Gastrocnemius medialis (tissue), 4 donors: ENCODE results near the gene MRNIP. TPM values are rescaled to one million over a fixed set of nuclear protein-coding genes. Genes with fewer than 3 reads are reported as not detected.

Experiments used
- ATAC-seq, 2 donors: fragments of 150-250 bp; one replicate each; pipeline ENCODE4 v1.9.1; 2016
- DNase-seq, 2 donors: peaks; one replicate each; pipeline ENCODE4 v3.0.0-alpha.2; 2019
- H3K27ac ChIP-seq, 4 donors: fragments of 200-600 bp; sonication (generic); 1 replicate in 1 of 4; 2 replicates in 3 of 4; pipeline ENCODE4 v1.5.1; 2016 to 2018; ENCODE audit warnings: mild to moderate bottlenecking in 2 of 4, moderate library complexity in 1 of 4
- H3K27me3 ChIP-seq, 3 donors: fragments of 200-600 bp; sonication (generic) in 2 of 3; 1 replicate in 1 of 3; 2 replicates in 2 of 3; pipeline versions ENCODE4 v1.5.1 to v1.6.0; 2016 to 2019; ENCODE audit warnings: mild to moderate bottlenecking in 1 of 3, moderate library complexity in 1 of 3
- H3K36me3 ChIP-seq, 2 donors: fragments of 200-600 bp; sonication (generic) in 1 of 2; one replicate each; pipeline ENCODE4 v1.5.1; 2017 to 2018
- H3K4me1 ChIP-seq, 2 donors: fragments of 200-600 bp; sonication (generic) in 1 of 2; one replicate each; pipeline ENCODE4 v1.5.1; 2016 to 2017; ENCODE audit warnings: mild to moderate bottlenecking in 2 of 2
- H3K4me3 ChIP-seq, 4 donors: fragments of 200-600 bp; sonication (generic) in 3 of 4; 1 replicate in 1 of 4; 2 replicates in 3 of 4; pipeline ENCODE4 v1.5.1; 2016 to 2019; ENCODE audit warnings: mild to moderate bottlenecking in 2 of 4
- H3K9me3 ChIP-seq, 3 donors: fragments of 200-600 bp; sonication (generic) in 2 of 3; 1 replicate in 1 of 3; 2 replicates in 2 of 3; pipeline ENCODE4 v1.5.1; 2016 to 2019
- CTCF ChIP-seq, 5 experiments: fragments of 450-650 bp in 3 of 5; fragments of 200-600 bp in 2 of 5; sonication (generic) in 2 of 5; IDR thresholded peaks in 4 of 5; conservative IDR thresholded peaks in 1 of 5; 1 replicate in 4 of 5; 2 replicates in 1 of 5; pipeline ENCODE4 v1.5.1; 2016 to 2019; ENCODE audit warnings: antibody characterized with exemption in 5 of 5, mild to moderate bottlenecking in 3 of 5, moderate library complexity in 3 of 5
- POLR2A ChIP-seq, 2 donors: fragments of 450-650 bp; IDR thresholded peaks; one replicate each; pipeline ENCODE4 v1.6.1; 2017; ENCODE audit warnings: antibody characterized with exemption in 2 of 2, mild to moderate bottlenecking in 2 of 2, moderate library complexity in 2 of 2
- in situ Hi-C, 4 donors: fragments of 200-750 bp; cut with MboI; loops; one replicate each; pipeline versions ENCODE4 v1.15.0 to v1.8.0; 2017; ENCODE audit warnings: low sequenced_read_pairs in 4 of 4
- intact Hi-C: fragments of 100-400 bp; cut with DNase I; formaldehyde crosslinking; loops from one replicate; pipeline ENCODE4 v1.15.1; 2023; ENCODE audit warnings: low total_unique reads
- total RNA-seq, 4 donors: library from RNA; depleted of rRNA; stranded (reverse); fragments of >200 nt; gene quantifications; one replicate each; pipeline versions ENCODE4 v1.1.0 to v1.2.3, GENCODE V29; 2016

MRNIP gene
- total RNA-seq, 4 donors from 2014 or later = 2.9 to 16.1 (median 8.3) TPM

GRCh38 chr5:179816796-179817469, 41.7 kb downstream of the MRNIP start:
- H3K9me3 ChIP-seq = no peaks in the 10 kb centered on the region
- H3K27ac ChIP-seq = peak overlapping the region; percentile 95 to 100 (median 99)
- no peak for ATAC-seq
- peak overlapping the region; percentile 45 to 58 (median 54) for H3K4me3 ChIP-seq
- in situ Hi-C loops (no loop called here), intact Hi-C loops (loop anchor here (5.0 kb wide), 1 partner anchor 140 kb away; no protein-coding TSS in a partner anchor)
- peaks cover 0 to 2% of the 10 kb centered on the region in 2 donors for H3K36me3 ChIP-seq
- DNase-seq = peak in 1 of 2 donors; percentile 2
- TF ChIP-seq POLR2A (IDR thresholded peaks at IDR 0.05) (peak in 1 of 2 donors; percentile 31), CTCF (IDR thresholded peaks at IDR 0.05 in 4 of 5, conservative IDR thresholded peaks at IDR 0.05 in 1 of 5) (no peak)
- no peaks in the 10 kb centered on the region for H3K27me3 ChIP-seq
- H3K4me1 ChIP-seq = peaks cover 23 to 33% of the 10 kb centered on the region in 2 donors

GRCh38 chr5:179816401-179816795, 42.2 kb downstream of the MRNIP start:
- Histone ChIP-seq H3K9me3 (no peaks in the 10 kb centered on the region), H3K4me3 (peak overlapping the region; percentile 45 to 58 (median 54)), H3K27ac (peak overlapping the region; percentile 95 to 100 (median 99)), H3K27me3 (no peaks in the 10 kb centered on the region), H3K4me1 (peaks cover 23 to 32% of the 10 kb centered on the region in 2 donors), H3K36me3 (no peaks in the 10 kb centered on the region)
- in situ Hi-C loops (no loop called here), intact Hi-C loops (loop anchor here (5.0 kb wide), 1 partner anchor 139 kb away; no protein-coding TSS in a partner anchor)
- TF ChIP-seq CTCF (IDR thresholded peaks at IDR 0.05 in 4 of 5, conservative IDR thresholded peaks at IDR 0.05 in 1 of 5) (no peak), POLR2A (IDR thresholded peaks at IDR 0.05) (no peak)
- no peak for DNase-seq
- ATAC-seq = no peak

GRCh38 chr5:179815491-179816249, 42.9 kb downstream of the MRNIP start:
- ATAC-seq (no peak), DNase-seq (peak in 1 of 2 donors; percentile 1)
- Histone ChIP-seq H3K27me3 (no peaks in the 10 kb centered on the region), H3K27ac (no peak overlapping the region), H3K36me3 (no peaks in the 10 kb centered on the region), H3K4me1 (peaks cover 23 to 32% of the 10 kb centered on the region in 2 donors), H3K9me3 (no peaks in the 10 kb centered on the region), H3K4me3 (no peak overlapping the region)
- in situ Hi-C loops (no loop called here), intact Hi-C loops (loop anchor here (5.0 kb wide), 1 partner anchor 138 kb away; no protein-coding TSS in a partner anchor)
- TF ChIP-seq POLR2A (IDR thresholded peaks at IDR 0.05) = no peak
- TF ChIP-seq CTCF (IDR thresholded peaks at IDR 0.05 in 4 of 5, conservative IDR thresholded peaks at IDR 0.05 in 1 of 5) = no peak

- TF ChIP-seq POLR2A (IDR thresholded peaks at IDR 0.05) (no peak), CTCF (IDR thresholded peaks at IDR 0.05 in 4 of 5, conservative IDR thresholded peaks at IDR 0.05 in 1 of 5) (no peak)
- ATAC-seq (no peak), DNase-seq (no peak)
- no peak overlapping the region for H3K27ac ChIP-seq
- H3K27me3 ChIP-seq = no peaks in the 10 kb centered on the region
- intact Hi-C loops = no loop called here
- no peak overlapping the region for H3K4me3 ChIP-seq
- peaks cover 13 to 18% of the 10 kb centered on the region in 2 donors for H3K4me1 ChIP-seq
- in situ Hi-C loops = no loop called here
- no peaks in the 10 kb centered on the region for H3K36me3 ChIP-seq
- no peaks in the 10 kb centered on the region for H3K9me3 ChIP-seq
Observed at GRCh38 chr5:179814090-179814489, 44.5 kb downstream of the MRNIP start.
